Heart right ventricle (tissue), 16 donors: ENCODE measurements around the gene VIPR2. TPM values are rescaled to one million over a fixed set of nuclear protein-coding genes. Genes with fewer than 3 reads are reported as not detected.
A peak's percentile ranks its signal among the peaks of the same experiment; 100 is the strongest.

Experiments
- ATAC-seq, 8 donors: fragments of 200-7000 bp; cut with Tn5 transposase; one replicate each; pipeline ENCODE4 v1.9.1; 2020; ENCODE audit warnings: mild to moderate bottlenecking in 8 of 8, moderate library complexity in 8 of 8, moderate number of reproducible peaks in 1 of 8
- DNase-seq, 2 donors: peaks; one replicate each; pipeline ENCODE4 v3.0.0-alpha.2; 2020
- H3K27ac ChIP-seq, 10 donors: fragments of 200-600 bp; sonication (generic) in 2 of 10; one replicate each; pipeline versions ENCODE4 v1.5.0 to v1.8.0; 2020 to 2022; ENCODE audit warnings: mild to moderate bottlenecking in 3 of 10
- H3K27me3 ChIP-seq, 7 donors: fragments of 200-600 bp; one replicate each; pipeline ENCODE4 v1.8.0; 2021 to 2022; ENCODE audit warnings: mild to moderate bottlenecking in 2 of 7
- H3K36me3 ChIP-seq, 9 donors: fragments of 200-600 bp; sonication (generic) in 1 of 9; one replicate each; pipeline versions ENCODE4 v1.5.0 to v1.8.0; 2020 to 2022; ENCODE audit warnings: mild to moderate bottlenecking in 2 of 9
- H3K4me1 ChIP-seq, 9 donors: fragments of 200-600 bp; sonication (generic) in 1 of 9; one replicate each; pipeline versions ENCODE4 v1.5.0 to v1.8.0; 2020 to 2022; ENCODE audit warnings: mild to moderate bottlenecking in 4 of 9
- H3K4me3 ChIP-seq, 10 donors: fragments of 200-600 bp; sonication (generic) in 2 of 10; one replicate each; pipeline versions ENCODE4 v1.5.0 to v1.8.0; 2020 to 2022; ENCODE audit warnings: mild to moderate bottlenecking in 7 of 10, moderate library complexity in 2 of 10
- H3K9me3 ChIP-seq, 11 donors: fragments of 200-600 bp in 10 of 11; sonication (generic) in 2 of 11; one replicate each; pipeline versions ENCODE4 v1.5.0 to v1.8.0; 2013 to 2022; ENCODE audit warnings: mild to moderate bottlenecking in 2 of 11, control low read depth in 1 of 11, moderate library complexity in 1 of 11
- CTCF ChIP-seq, 9 donors: fragments of 200-600 bp; sonication (generic) in 2 of 9; IDR thresholded peaks; one replicate each; pipeline versions ENCODE4 v1.5.0 to v1.8.0; 2021 to 2022; ENCODE audit warnings: antibody characterized with exemption in 9 of 9, mild to moderate bottlenecking in 5 of 9, moderate library complexity in 1 of 9
- WGBS, 2 donors: extraction: QIAGEN DNeasy Blood & Tissue Kit; methylation state at CpG; one replicate each; pipeline ENCODE4 v1.1.7; 2013; ENCODE audit warnings: inconsistent platforms in 1 of 2; 5-methylcytosine and 5-hydroxymethylcytosine counted together
- intact Hi-C, 10 donors: fragments of 100-400 bp; cut with DNase I; formaldehyde crosslinking; loops; one replicate each; pipeline versions ENCODE4 v1.11.1 to v1.14.2; 2022
- polyA plus RNA-seq, 2 donors: library from polyadenylated mRNA; stranded (reverse); fragments of 200-250 nt; gene quantifications; one replicate each; pipeline ENCODE4 v1.2.3, GENCODE V29; 2013
- total RNA-seq, 10 donors: library from RNA; stranded (reverse); fragmentation: NEBNext Ultra II Directional in 3 of 10; extraction: Animal tissue kit (Norgen Biotek cat#: 25700) in 3 of 10; gene quantifications; one replicate each; pipeline versions ENCODE4 v1.2.1 to v1.2.4, GENCODE V29; 2021 to 2023
- donor health status: Arrhythmogenic right ventricular cardiomyopathy.
- donor health status: ischemic (EF 13 %, LVEDD 7.1; RV severe dilation, severe dysfunction).
- donor health status: healthy with polysubstance abuse.
- donor health status: DM: no; HTN: yes; CAD: no.
- donor health status: DM: no; HTN: no; CAD: no.
- donor health status: ischemic (EF 25% LVEDD 6.9; RV normal size, moderate dysfunction).
- donor health status: ischemic (EF 25% LVEDD 5.7; RV mildly dilated, moderate dysfunction).
- donor health status: healthy.
- donor health status: DM: yes; HTN: yes; CAD: no.
- donor health status: Ischemic cardiomyopathy.
- donor health status: ischemic (EF 35%, LVEDD 5.7; RV mildly dilated, moderate dysfunction).
- donor health status: nonischemic (EF 11% LVEDD 7.7; RV severe dilation, severe dysfunction).
- donor health status: DM: yes; HTN: yes; CAD: no.
- donor health status: PGD.
- donor health status: ischemic (EF 29% LVEDD 5.4; RV normal size, mild dysfunction).
- donor health status: nonischemic (EF 23%, LVEDD 6.1; RV moderate dilation, normal function).

Gene VIPR2
- total and polyA plus RNA-seq, 12 donors = 3.0 to 30.6 (median 19.1) TPM

- Histone ChIP-seq H3K27ac (no peak overlapping the region), H3K27me3 (peaks cover 0 to 25% (median 0%) of the 10 kb centered on the region in 7 donors), H3K4me1 (peaks cover 0 to 37% (median 17%) of the 10 kb centered on the region in 9 donors), H3K9me3 (no peaks in the 10 kb centered on the region), H3K36me3 (peaks cover 0 to 4% (median 0%) of the 10 kb centered on the region in 9 donors), H3K4me3 (no peak overlapping the region)
- TF ChIP-seq CTCF (IDR thresholded peaks at IDR 0.05) = no peak
- intact Hi-C loops = loop anchor here in 1 of 10 donors (10.0 kb wide), 1 partner anchor 46 kb away; no protein-coding TSS in a partner anchor
- no peak for ATAC-seq
- 90 to 91% methylated on average over 26 of the region's 26 CpGs for WGBS, 2 donors
- peak in 1 of 2 donors; percentile 4 for DNase-seq
Observed at GRCh38 chr7:159028508-159029401, 115.9 kb downstream of the VIPR2 start.

GRCh38 chr7:159027789-159028507 lies 116.7 kb downstream of the VIPR2 start:
- Histone ChIP-seq H3K36me3 (no peaks in the 10 kb centered on the region), H3K27me3 (peaks cover 0 to 25% (median 0%) of the 10 kb centered on the region in 7 donors), H3K9me3 (no peaks in the 10 kb centered on the region), H3K4me3 (no peak overlapping the region), H3K4me1 (peaks cover 0 to 37% (median 17%) of the 10 kb centered on the region in 9 donors), H3K27ac (no peak overlapping the region)
- WGBS, 2 donors = 80 to 84% methylated on average over 22 of the region's 22 CpGs
- TF ChIP-seq CTCF (IDR thresholded peaks at IDR 0.05) = no peak
- ATAC-seq (peak in 1 of 8 donors; percentile 3), DNase-seq (peak in 1 of 2 donors; percentile 4)
- intact Hi-C loops = loop anchor here in 1 of 10 donors (10.0 kb wide), 1 partner anchor 47 kb away; no protein-coding TSS in a partner anchor

GRCh38 chr7:159027056-159027788 lies 117.4 kb downstream of the VIPR2 start:
- intact Hi-C loops = loop anchor here in 1 of 10 donors (10.0 kb wide), 1 partner anchor 48 kb away; no protein-coding TSS in a partner anchor
- peaks cover 0 to 30% (median 17%) of the 10 kb centered on the region in 9 donors for H3K4me1 ChIP-seq
- DNase-seq (no peak), ATAC-seq (peak in 1 of 8 donors; percentile 2)
- H3K36me3 ChIP-seq = no peaks in the 10 kb centered on the region
- peaks cover 0 to 25% (median 0%) of the 10 kb centered on the region in 7 donors for H3K27me3 ChIP-seq
- no peak overlapping the region for H3K4me3 ChIP-seq
- peak in 2 of 9 donors; percentile 8 to 17 for TF ChIP-seq CTCF (IDR thresholded peaks at IDR 0.05)
- 76 to 78% methylated on average over 22 of the region's 22 CpGs for WGBS, 2 donors
- no peaks in the 10 kb centered on the region for H3K9me3 ChIP-seq
- H3K27ac ChIP-seq = no peak overlapping the region
